Hepatocyte (in vitro differentiated cells): ENCODE results near the gene PRR18.

Experiments used
- EZH2 ChIP-seq: fragments of 200-600 bp; sonication (generic); IDR thresholded peaks from 2 replicates; pipeline ENCODE4 v1.6.1; 2016; ENCODE audit warnings: antibody characterized with exemption, mild to moderate bottlenecking, borderline replicate concordance
- EZH2phosphoT487 ChIP-seq: fragments of 200-600 bp; sonication (generic); IDR thresholded peaks from one replicate; pipeline ENCODE4 v1.6.1; 2018; ENCODE audit warnings: antibody characterized with exemption, mild to moderate bottlenecking, low read depth, moderate library complexity; ENCODE audit not compliant: unreplicated experiment, severe bottlenecking
- TF ChIP-seq, protein P1 (sequence below): fragments of 200-600 bp; sonication (generic); IDR thresholded peaks from 2 replicates; pipeline ENCODE4 v1.5.1; 2016; ENCODE audit warnings: antibody characterized with exemption, mild to moderate bottlenecking; ENCODE audit not compliant: poor library complexity

DNA sequence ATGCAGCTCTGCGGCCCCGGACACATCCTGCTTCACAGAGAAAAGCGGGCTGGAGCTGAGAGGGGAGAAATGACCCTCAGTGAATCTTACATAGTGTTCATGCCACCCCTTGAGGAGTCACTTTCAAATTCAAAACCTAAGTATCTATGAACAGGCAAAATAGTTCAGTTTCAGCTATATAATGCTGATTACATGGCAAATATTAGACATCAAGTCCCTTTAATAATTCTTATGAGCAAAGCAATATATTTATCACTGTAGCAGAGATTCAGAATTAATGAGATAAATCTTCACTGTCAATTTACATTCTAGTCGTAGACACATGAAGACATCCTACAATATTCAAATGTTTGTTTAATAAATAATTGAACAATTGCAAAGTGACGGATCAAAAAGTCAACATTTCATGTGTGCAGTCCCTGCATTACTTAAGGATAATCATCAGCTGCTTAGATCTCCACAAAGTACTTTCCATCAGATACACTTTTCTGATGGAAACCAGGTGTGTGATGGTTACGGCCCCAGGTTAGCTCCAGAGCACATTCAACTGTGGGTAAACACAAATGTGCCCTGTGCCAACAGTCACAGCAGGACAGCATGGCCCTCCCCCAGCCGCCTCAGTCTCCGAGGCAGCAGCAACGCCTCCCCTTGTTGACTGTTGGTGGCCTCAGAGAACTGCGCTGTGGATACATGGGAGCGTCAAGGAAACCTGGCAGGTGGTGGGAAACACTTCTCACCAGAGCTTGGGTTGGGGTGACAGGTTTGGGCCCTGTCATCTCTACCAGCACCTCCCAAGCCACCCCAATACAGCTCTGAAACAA lies 787 bp upstream of the PRR18 start:
- no peak for TF ChIP-seq EZH2phosphoT487
- TF ChIP-seq, protein P1, sequence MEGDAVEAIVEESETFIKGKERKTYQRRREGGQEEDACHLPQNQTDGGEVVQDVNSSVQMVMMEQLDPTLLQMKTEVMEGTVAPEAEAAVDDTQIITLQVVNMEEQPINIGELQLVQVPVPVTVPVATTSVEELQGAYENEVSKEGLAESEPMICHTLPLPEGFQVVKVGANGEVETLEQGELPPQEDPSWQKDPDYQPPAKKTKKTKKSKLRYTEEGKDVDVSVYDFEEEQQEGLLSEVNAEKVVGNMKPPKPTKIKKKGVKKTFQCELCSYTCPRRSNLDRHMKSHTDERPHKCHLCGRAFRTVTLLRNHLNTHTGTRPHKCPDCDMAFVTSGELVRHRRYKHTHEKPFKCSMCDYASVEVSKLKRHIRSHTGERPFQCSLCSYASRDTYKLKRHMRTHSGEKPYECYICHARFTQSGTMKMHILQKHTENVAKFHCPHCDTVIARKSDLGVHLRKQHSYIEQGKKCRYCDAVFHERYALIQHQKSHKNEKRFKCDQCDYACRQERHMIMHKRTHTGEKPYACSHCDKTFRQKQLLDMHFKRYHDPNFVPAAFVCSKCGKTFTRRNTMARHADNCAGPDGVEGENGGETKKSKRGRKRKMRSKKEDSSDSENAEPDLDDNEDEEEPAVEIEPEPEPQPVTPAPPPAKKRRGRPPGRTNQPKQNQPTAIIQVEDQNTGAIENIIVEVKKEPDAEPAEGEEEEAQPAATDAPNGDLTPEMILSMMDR: no peak
- TF ChIP-seq EZH2: peak; percentile 44
